PFSK-1 (cell line): ENCODE results near the gene MAU2.

Source experiments
- FOXP2 ChIP-seq: optimal IDR thresholded peaks from 2 replicates; pipeline ENCODE3; 2011; ENCODE audit warnings: borderline replicate concordance, control low read depth, inconsistent platforms; ENCODE audit not compliant: insufficient read depth; ENCODE audit errors: extremely low read length, extremely low read depth
- POLR2AphosphoS5 ChIP-seq: IDR thresholded peaks from 2 replicates; pipeline ENCODE4 v1.6.1; 2012; ENCODE audit warnings: low read depth, mild to moderate bottlenecking, control low read depth, low read length, moderate library complexity

DNA sequence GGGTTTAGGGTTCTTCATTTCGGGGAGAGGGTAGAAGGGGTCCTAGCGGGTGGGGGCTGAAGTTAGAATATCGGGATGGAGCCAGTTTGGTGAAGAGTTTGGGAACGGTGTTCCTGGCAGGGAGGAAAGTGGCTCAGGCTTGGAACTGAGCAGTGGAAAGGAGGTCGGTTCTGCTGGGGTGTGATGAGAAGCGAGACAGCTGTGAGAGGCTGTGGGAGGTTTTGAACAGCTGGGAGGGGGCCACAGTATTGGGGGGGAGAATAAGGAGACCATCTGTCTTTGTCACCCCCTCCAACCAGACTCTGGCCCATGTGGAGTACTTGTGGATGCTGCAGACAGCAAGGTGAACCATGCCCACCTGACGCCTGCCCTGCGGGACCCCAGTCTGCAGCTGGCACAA lies 46.5 kb upstream of the MAU2 start:
- TF ChIP-seq POLR2AphosphoS5 = no peak
- TF ChIP-seq FOXP2 = no peak
